Bronchial epithelial cell (primary cell): ENCODE measurements around the gene EFCAB13. TPM values are rescaled to one million over a fixed set of nuclear protein-coding genes. Genes with fewer than 3 reads are reported as not detected.
"Not testable (repeated sequence)": the region's sequence is repeated elsewhere in the genome, so short reads cannot be mapped to it uniquely, and the experiment has no call there.

Experiments used
- DNase-seq: peaks from one replicate; pipeline ENCODE4 v3.0.0-alpha.2; 2010; ENCODE audit warnings: low read depth
- FAIRE-seq: peaks from 2 replicates; lab custom pipeline; 2011; peaks lifted over from hg19 to GRCh38; lab: Jason Lieb, UNC
- H3K27me3 ChIP-seq: 2 replicates; pipeline ENCODE4 v1.5.1; 2011; ENCODE audit warnings: low read length; ENCODE audit not compliant: control insufficient read depth, insufficient read depth
- H3K36me3 ChIP-seq: 2 replicates; pipeline ENCODE4 v1.5.1; 2011; ENCODE audit warnings: low read length; ENCODE audit not compliant: control insufficient read depth, insufficient read depth
- H3K4me3 ChIP-seq: 2 replicates; pipeline ENCODE4 v1.5.1; 2011; ENCODE audit warnings: mild to moderate bottlenecking, low read depth, low read length, control low read depth
- CTCF ChIP-seq: IDR thresholded peaks from 2 replicates; pipeline ENCODE4 v1.5.1; 2011; ENCODE audit warnings: mild to moderate bottlenecking, moderate library complexity, low read length, control low read depth, inconsistent platforms; ENCODE audit not compliant: insufficient read depth, severe bottlenecking
- total RNA-seq: library from RNA; depleted of rRNA; stranded (reverse); fragments of >200 nt; gene quantifications from 2 replicates; pipeline ENCODE4 v1.2.1, GENCODE V29; 2014

The EFCAB13 gene
- total RNA-seq, 1 donor from 2014 or later: 0.26 TPM

DNA sequence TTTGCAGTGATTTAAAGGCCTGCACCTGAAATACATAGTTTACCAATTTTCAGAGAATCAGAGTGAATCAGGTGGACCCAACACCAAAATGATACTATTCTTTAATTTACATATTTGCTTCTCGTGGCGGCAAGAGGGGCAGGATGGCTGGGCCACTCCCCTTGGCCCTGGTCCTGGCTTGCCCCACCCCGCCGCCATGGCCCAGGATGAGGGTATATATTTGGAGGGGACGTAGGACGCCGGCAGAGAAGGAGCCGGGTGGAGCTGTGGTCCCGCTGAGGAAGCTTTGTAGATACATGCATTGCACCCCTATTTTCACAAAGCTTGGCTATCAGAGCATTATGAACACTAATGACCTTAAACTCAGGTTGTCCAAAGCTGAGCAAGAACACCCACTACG, 43.5 kb downstream of the EFCAB13 start:
- H3K27me3 ChIP-seq: no peaks in the 10 kb centered on the region
- TF ChIP-seq CTCF: no peak
- DNase-seq: no peak
- no peaks in the 10 kb centered on the region for H3K36me3 ChIP-seq
- no peak overlapping the region for H3K4me3 ChIP-seq
- FAIRE-seq: peak; percentile 89

GRCh38 chr17:47368262-47368661, 44.5 kb downstream of the EFCAB13 start:
- Histone ChIP-seq H3K27me3 (no peaks in the 10 kb centered on the region), H3K36me3 (no peaks in the 10 kb centered on the region), H3K4me3 (no peak overlapping the region)
- no peak for TF ChIP-seq CTCF
- FAIRE-seq (peak; percentile 88), DNase-seq (no peak)

- not testable (repeated sequence) for H3K4me3 ChIP-seq, DNase-seq, FAIRE-seq, H3K36me3 ChIP-seq, H3K27me3 ChIP-seq
Measured at GRCh38 chr17:47370899-47371298, 47.1 kb downstream of the EFCAB13 start.

- DNase-seq (no peak), FAIRE-seq (no peak)
- Histone ChIP-seq H3K4me3 (no peak overlapping the region), H3K36me3 (no peaks in the 10 kb centered on the region), H3K27me3 (no peaks in the 10 kb centered on the region)
- TF ChIP-seq CTCF: no peak
Measured at GRCh38 chr17:47373002-47373401, 49.2 kb downstream of the EFCAB13 start.

DNA sequence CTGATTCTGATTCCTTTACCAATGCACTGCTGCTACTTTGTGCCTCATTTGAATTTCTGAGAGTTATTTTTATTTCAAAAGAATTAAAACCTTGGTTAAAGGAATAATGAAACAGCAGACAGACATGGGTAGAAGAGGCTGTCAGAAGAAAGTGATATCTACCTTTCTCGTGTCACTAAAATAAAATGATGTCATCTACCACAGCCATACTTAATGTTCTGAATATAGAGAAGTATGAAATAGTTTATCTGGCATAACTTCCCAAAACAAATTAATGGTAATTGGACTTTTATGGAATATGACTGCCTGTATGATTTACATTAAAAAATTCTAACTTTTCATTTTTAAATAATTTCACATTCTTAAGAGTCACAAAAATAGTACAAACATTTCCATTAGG, 52.5 kb downstream of the EFCAB13 start:
- FAIRE-seq: no peak
- H3K27me3 ChIP-seq: no peaks in the 10 kb centered on the region
- TF ChIP-seq CTCF: no peak

GRCh38 chr17:47388825-47389224, 65.1 kb downstream of the EFCAB13 start:
- no peak for TF ChIP-seq CTCF
- peak; percentile 3 for DNase-seq
- Histone ChIP-seq H3K4me3 (no peak overlapping the region), H3K36me3 (no peaks in the 10 kb centered on the region), H3K27me3 (no peaks in the 10 kb centered on the region)
- FAIRE-seq: no peak

More for the DNA sequence above, 52.5 kb downstream of the EFCAB13 start:
- Histone ChIP-seq H3K36me3 (no peaks in the 10 kb centered on the region), H3K4me3 (no peak overlapping the region)
- no peak for DNase-seq

GRCh38 chr17:47397532-47398128, 73.9 kb downstream of the EFCAB13 start:
- DNase-seq, H3K36me3 ChIP-seq, H3K4me3 ChIP-seq, FAIRE-seq, H3K27me3 ChIP-seq: not testable (repeated sequence)
